ENCODE measurements around the gene CLEC14A. TPM values are rescaled to one million over a fixed set of nuclear protein-coding genes. Genes with fewer than 3 reads are reported as not detected.
A peak's percentile ranks its signal among the peaks of the same experiment; 100 is the strongest.

CLEC14A gene
- total RNA-seq, 2 experiments from 2014 or later = not detected

- Histone ChIP-seq H3K79me2 (ENCODE audit: insufficient read depth, low read depth, low read length) (no peaks in the 10 kb centered on the region), H3K9me2 (ENCODE audit: insufficient read depth, low read length) (no peaks in the 10 kb centered on the region), H2AFZ (ENCODE audit: low read length) (peak overlapping the region; percentile 40; the same call in 1 of the 2 replicates), H3K4me2 (ENCODE audit: low read length) (no peak overlapping the region), H3K4me3 (ENCODE audit: low read depth, low read length, poor library complexity, severe bottlenecking) (no peak overlapping the region), H4K20me1 (ENCODE audit: insufficient read depth, low read length) (no peaks in the 10 kb centered on the region), H3K9me3 (ENCODE audit: low read length) (no peaks in the 10 kb centered on the region), H3K36me3 (ENCODE audit: insufficient read depth, low read length) (no peaks in the 10 kb centered on the region), H3K27ac (ENCODE audit: low read depth, low read length, poor library complexity, severe bottlenecking) (no peak overlapping the region), H3K4me1 (ENCODE audit: insufficient read depth, low read length, poor library complexity, severe bottlenecking) (no peaks in the 10 kb centered on the region)
- intact Hi-C loops (cut with micrococcal nuclease; ENCODE audit: unreplicated experiment) = no loop called here
- BruUV-seq (replicated peaks) = no TSS peak
- no peak for TF ChIP-seq EZH2phosphoT487 (IDR thresholded peaks at IDR 0.05; ENCODE audit: borderline replicate concordance, low read depth, low read length)
- TF ChIP-seq, protein P1, sequence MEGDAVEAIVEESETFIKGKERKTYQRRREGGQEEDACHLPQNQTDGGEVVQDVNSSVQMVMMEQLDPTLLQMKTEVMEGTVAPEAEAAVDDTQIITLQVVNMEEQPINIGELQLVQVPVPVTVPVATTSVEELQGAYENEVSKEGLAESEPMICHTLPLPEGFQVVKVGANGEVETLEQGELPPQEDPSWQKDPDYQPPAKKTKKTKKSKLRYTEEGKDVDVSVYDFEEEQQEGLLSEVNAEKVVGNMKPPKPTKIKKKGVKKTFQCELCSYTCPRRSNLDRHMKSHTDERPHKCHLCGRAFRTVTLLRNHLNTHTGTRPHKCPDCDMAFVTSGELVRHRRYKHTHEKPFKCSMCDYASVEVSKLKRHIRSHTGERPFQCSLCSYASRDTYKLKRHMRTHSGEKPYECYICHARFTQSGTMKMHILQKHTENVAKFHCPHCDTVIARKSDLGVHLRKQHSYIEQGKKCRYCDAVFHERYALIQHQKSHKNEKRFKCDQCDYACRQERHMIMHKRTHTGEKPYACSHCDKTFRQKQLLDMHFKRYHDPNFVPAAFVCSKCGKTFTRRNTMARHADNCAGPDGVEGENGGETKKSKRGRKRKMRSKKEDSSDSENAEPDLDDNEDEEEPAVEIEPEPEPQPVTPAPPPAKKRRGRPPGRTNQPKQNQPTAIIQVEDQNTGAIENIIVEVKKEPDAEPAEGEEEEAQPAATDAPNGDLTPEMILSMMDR (conservative IDR thresholded peaks at IDR 0.05; ENCODE audit: low read length) = no peak
- ChIA-PET POLR2A (interaction anchor here (1.5 kb wide), 1 partner anchor 21 kb away, joined by 4 read pairs; no protein-coding TSS in a partner anchor), CTCF (ENCODE audit: unreplicated experiment) (no interaction called here)
- DNase-seq (ENCODE audit: low spot score) = no peak
Measured at GRCh38 chr14:38253676-38254075, 2.2 kb downstream of the CLEC14A start.

GRCh38 chr14:38252066-38252710, 3.7 kb downstream of the CLEC14A start:
- no peak overlapping the region for H3K4me2 ChIP-seq (ENCODE audit: low read length)
- H2AFZ ChIP-seq (ENCODE audit: low read length) = no peak overlapping the region
- H3K27ac ChIP-seq (ENCODE audit: low read depth, low read length, poor library complexity, severe bottlenecking) = no peak overlapping the region
- H3K9me2 ChIP-seq (ENCODE audit: insufficient read depth, low read length) = no peaks in the 10 kb centered on the region
- intact Hi-C loops (cut with micrococcal nuclease; ENCODE audit: unreplicated experiment) = no loop called here
- H3K36me3 ChIP-seq (ENCODE audit: insufficient read depth, low read length) = no peaks in the 10 kb centered on the region
- no TSS peak for BruUV-seq (replicated peaks)
- DNase-seq (ENCODE audit: low spot score) = no peak
- no peaks in the 10 kb centered on the region for H3K4me1 ChIP-seq (ENCODE audit: insufficient read depth, low read length, poor library complexity, severe bottlenecking)
- CTCF ChIA-PET (ENCODE audit: unreplicated experiment) = no interaction called here
- no peak overlapping the region for H3K4me3 ChIP-seq (ENCODE audit: low read depth, low read length, poor library complexity, severe bottlenecking)
- H4K20me1 ChIP-seq (ENCODE audit: insufficient read depth, low read length) = no peaks in the 10 kb centered on the region
- H3K9me3 ChIP-seq (ENCODE audit: low read length) = no peaks in the 10 kb centered on the region
- POLR2A ChIA-PET = interaction anchor here (0.6 to 1.5 kb wide), 8 partner anchors 8 to 127 kb away, joined by 3 to 5 read pairs (median 4); no protein-coding TSS in a partner anchor
- no peaks in the 10 kb centered on the region for H3K79me2 ChIP-seq (ENCODE audit: insufficient read depth, low read depth, low read length)
- TF ChIP-seq EZH2phosphoT487 (IDR thresholded peaks at IDR 0.05; ENCODE audit: borderline replicate concordance, low read depth, low read length) = no peak
- TF ChIP-seq, protein P1 (conservative IDR thresholded peaks at IDR 0.05; ENCODE audit: low read length) = no peak

- TF ChIP-seq, protein P1 (conservative IDR thresholded peaks at IDR 0.05; ENCODE audit: low read length) = no peak
- no peak for TF ChIP-seq EZH2phosphoT487 (IDR thresholded peaks at IDR 0.05; ENCODE audit: borderline replicate concordance, low read depth, low read length)
- intact Hi-C loops (cut with micrococcal nuclease; ENCODE audit: unreplicated experiment) = no loop called here
- ChIA-PET POLR2A (interaction anchor here (0.6 to 0.8 kb wide), 2 partner anchors 15 to 368 kb away, joined by 3 to 4 read pairs; no protein-coding TSS in a partner anchor), CTCF (ENCODE audit: unreplicated experiment) (no interaction called here)
- Histone ChIP-seq H3K27ac (ENCODE audit: low read depth, low read length, poor library complexity, severe bottlenecking) (no peak overlapping the region), H3K4me1 (ENCODE audit: insufficient read depth, low read length, poor library complexity, severe bottlenecking) (no peaks in the 10 kb centered on the region), H3K4me3 (ENCODE audit: low read depth, low read length, poor library complexity, severe bottlenecking) (no peak overlapping the region), H3K9me3 (ENCODE audit: low read length) (no peaks in the 10 kb centered on the region), H3K36me3 (ENCODE audit: insufficient read depth, low read length) (no peaks in the 10 kb centered on the region), H2AFZ (ENCODE audit: low read length) (0 out of 2 replicates have a peak overlapping the region, but pooled peaks have one; percentile 37), H3K79me2 (ENCODE audit: insufficient read depth, low read depth, low read length) (no peaks in the 10 kb centered on the region), H4K20me1 (ENCODE audit: insufficient read depth, low read length) (no peaks in the 10 kb centered on the region), H3K9me2 (ENCODE audit: insufficient read depth, low read length) (no peaks in the 10 kb centered on the region), H3K4me2 (ENCODE audit: low read length) (no peak overlapping the region)
- BruUV-seq (replicated peaks) = no TSS peak
- DNase-seq (ENCODE audit: low spot score) = no peak
Measured at GRCh38 chr14:38250331-38250730, 5.6 kb downstream of the CLEC14A start.

All from OCI-LY7 (cell line).